HG02870 (cell line): Measurements from ENCODE around the gene ARHGAP10.
A peak's percentile ranks its signal among the peaks of the same experiment; 100 is the strongest.
"Not testable (repeated sequence)": the region's sequence is repeated elsewhere in the genome, so short reads cannot be mapped to it uniquely, and the experiment has no call there.

ENCODE experiments used
- ATAC-seq: cut with Tn5 transposase; IDR thresholded peaks from one replicate; pipeline ENCODE4 v1.9.1; 2021; ENCODE audit warnings: mild to moderate bottlenecking, moderate library complexity; ENCODE audit not compliant: unreplicated experiment

ARHGAP10 gene

GRCh38 chr4:147791865-147792264 lies 60.0 kb downstream of the ARHGAP10 start:
- no peak for ATAC-seq

GRCh38 chr4:147793569-147794313 lies 61.9 kb downstream of the ARHGAP10 start:
- ATAC-seq = peak; percentile 58

- ATAC-seq = peak; percentile 13
Observed at GRCh38 chr4:147794314-147794680, 62.4 kb downstream of the ARHGAP10 start.

GRCh38 chr4:147794787-147795413 lies 63.0 kb downstream of the ARHGAP10 start:
- ATAC-seq = peak; percentile 66

- not testable (repeated sequence) for ATAC-seq
Observed at GRCh38 chr4:147799057-147799456, 67.2 kb downstream of the ARHGAP10 start.

- peak; percentile 97 for ATAC-seq
Observed at GRCh38 chr4:147799986-147800555, 68.2 kb downstream of the ARHGAP10 start.

- ATAC-seq = no peak
Observed at GRCh38 chr4:147801820-147802219, 69.9 kb downstream of the ARHGAP10 start.

GRCh38 chr4:147802346-147802745 lies 70.5 kb downstream of the ARHGAP10 start:
- no peak for ATAC-seq

GRCh38 chr4:147805946-147806345 lies 74.1 kb downstream of the ARHGAP10 start:
- ATAC-seq = no peak

GRCh38 chr4:147808447-147808846 lies 76.6 kb downstream of the ARHGAP10 start:
- no peak for ATAC-seq

- ATAC-seq = no peak
Observed at GRCh38 chr4:147809211-147809610, 77.3 kb downstream of the ARHGAP10 start.

GRCh38 chr4:147811878-147812277 lies 80.0 kb downstream of the ARHGAP10 start:
- no peak for ATAC-seq

- no peak for ATAC-seq
Observed at GRCh38 chr4:147813109-147813773, 81.4 kb downstream of the ARHGAP10 start.

GRCh38 chr4:147813973-147814372 lies 82.1 kb downstream of the ARHGAP10 start:
- no peak for ATAC-seq

GRCh38 chr4:147814376-147814775 lies 82.5 kb downstream of the ARHGAP10 start:
- ATAC-seq = no peak

- ATAC-seq = no peak
Observed at GRCh38 chr4:147815741-147816140, 83.9 kb downstream of the ARHGAP10 start.

- no peak for ATAC-seq
Observed at GRCh38 chr4:147816382-147817254, 84.7 kb downstream of the ARHGAP10 start.

- no peak for ATAC-seq
Observed at GRCh38 chr4:147820975-147821374, 89.1 kb downstream of the ARHGAP10 start.

- peak; percentile 67 for ATAC-seq
Observed at GRCh38 chr4:147821555-147821954, 89.7 kb downstream of the ARHGAP10 start.

GRCh38 chr4:147822128-147822527 lies 90.2 kb downstream of the ARHGAP10 start:
- no peak for ATAC-seq

GRCh38 chr4:147823130-147823529 lies 91.2 kb downstream of the ARHGAP10 start:
- ATAC-seq = no peak
